ENCODE data around the gene COLEC11. TPM values are rescaled to one million over a fixed set of nuclear protein-coding genes. Genes with fewer than 3 reads are reported as not detected.

Gene COLEC11
- total RNA-seq, 1 experiment from 2014 or later = 0.39 TPM

- Mint-ChIP-seq H3K27me3 (ENCODE audit: low read depth) (peaks cover 10% of the 10 kb centered on the region), H3K36me3 (ENCODE audit: insufficient read depth in 1 of 3, low read depth in 3 of 3) (no peaks in the 10 kb centered on the region; a peak in 2 of 7 replicates), H3K27ac (no peak overlapping the region; a peak in 2 of 7 replicates), H3K4me3 (no peak overlapping the region), H3K9me3 (0 out of 5 replicates have a peak, but pooled peaks cover 0 to 2% of the 10 kb centered on the region in 2 experiments), H3K4me1 (peaks cover 26 to 38% of the 10 kb centered on the region in 2 experiments)
- Histone ChIP-seq H2BK5ac (ENCODE audit: insufficient read length, low read length) (no peak overlapping the region), H3T11ph (ENCODE audit: low read length) (no peak overlapping the region), H3K4me1 (ENCODE audit: insufficient read depth, low read length) (no peaks in the 10 kb centered on the region; the same call in 1 of the 2 replicates), H2BK20ac (ENCODE audit: low read depth, low read length, poor library complexity, severe bottlenecking) (no peak overlapping the region), H2AK5ac (ENCODE audit: insufficient read length, low read length) (no peak overlapping the region), H3K56ac (ENCODE audit: insufficient read length, low read depth, low read length) (no peak overlapping the region), H3K79me2 (ENCODE audit: insufficient read depth, low read length) (no peaks in the 10 kb centered on the region), H2AFZ (ENCODE audit: low read length) (no peak overlapping the region), H4K91ac (ENCODE audit: insufficient read length, low read depth, low read length) (no peak overlapping the region), H2BK120ac (ENCODE audit: low read depth, low read length, poor library complexity, severe bottlenecking) (no peak overlapping the region), H4K5ac (ENCODE audit: insufficient read length, low read depth, low read length) (no peak overlapping the region), H2BK12ac (ENCODE audit: insufficient read length, low read depth, low read length) (no peak overlapping the region), H3K23ac (ENCODE audit: insufficient read length, low read depth, low read length) (no peak overlapping the region), H2BK15ac (ENCODE audit: low read depth, low read length) (no peak overlapping the region), H3K14ac (ENCODE audit: insufficient read depth, low read length) (no peak overlapping the region; the same call in 1 of the 2 replicates), H3K4ac (ENCODE audit: low read depth, low read length) (no peak overlapping the region), H3K9ac (ENCODE audit: extremely low read depth, insufficient read length, low read length) (no peak overlapping the region), H3K27ac (ENCODE audit: insufficient read length, low read depth, low read length) (no peak overlapping the region), H3K9me3 (ENCODE audit: control insufficient read depth, low read depth, low read length) (no peaks in the 10 kb centered on the region), H3K79me1 (ENCODE audit: insufficient read depth, low read depth, low read length, poor library complexity, severe bottlenecking) (no peaks in the 10 kb centered on the region), H3K23me2 (ENCODE audit: insufficient read length, low read depth, low read length, poor library complexity, severe bottlenecking) (peaks cover 2% of the 10 kb centered on the region), H4K8ac (replicated peaks; ENCODE audit: insufficient read length, low read depth, low read length) (no peak overlapping the region), H3K18ac (ENCODE audit: insufficient read length, low read depth, low read length) (no peak overlapping the region), H3K27me3 (ENCODE audit: insufficient read depth, low read length) (no peaks in the 10 kb centered on the region), H3K4me2 (ENCODE audit: insufficient read depth, insufficient read length, low read length) (no peak overlapping the region), H4K20me1 (ENCODE audit: control insufficient read depth, insufficient read depth, insufficient read length) (no peaks in the 10 kb centered on the region)
- DNase-seq = no peak
- WGBS (ENCODE audit: extremely low coverage, insufficient read length, low lambda C conversion rate) = no CpG with 5 or more reads among the region's 28 CpGs
- no peak for TF ChIP-seq CTCF (conservative IDR thresholded peaks at IDR 0.05)
Observed at GRCh38 chr2:3655871-3656761, 61.2 kb downstream of the COLEC11 start.

Data from H9 (cell line).